GM12801 (cell line): ENCODE results near the gene TSPEAR.

Experiments
- TF ChIP-seq, protein P1 (sequence below): IDR thresholded peaks from one replicate; pipeline ENCODE4 v1.5.1; 2011; ENCODE audit warnings: control low read depth; ENCODE audit not compliant: insufficient read length; ENCODE audit errors: extremely low read depth

Gene TSPEAR

DNA sequence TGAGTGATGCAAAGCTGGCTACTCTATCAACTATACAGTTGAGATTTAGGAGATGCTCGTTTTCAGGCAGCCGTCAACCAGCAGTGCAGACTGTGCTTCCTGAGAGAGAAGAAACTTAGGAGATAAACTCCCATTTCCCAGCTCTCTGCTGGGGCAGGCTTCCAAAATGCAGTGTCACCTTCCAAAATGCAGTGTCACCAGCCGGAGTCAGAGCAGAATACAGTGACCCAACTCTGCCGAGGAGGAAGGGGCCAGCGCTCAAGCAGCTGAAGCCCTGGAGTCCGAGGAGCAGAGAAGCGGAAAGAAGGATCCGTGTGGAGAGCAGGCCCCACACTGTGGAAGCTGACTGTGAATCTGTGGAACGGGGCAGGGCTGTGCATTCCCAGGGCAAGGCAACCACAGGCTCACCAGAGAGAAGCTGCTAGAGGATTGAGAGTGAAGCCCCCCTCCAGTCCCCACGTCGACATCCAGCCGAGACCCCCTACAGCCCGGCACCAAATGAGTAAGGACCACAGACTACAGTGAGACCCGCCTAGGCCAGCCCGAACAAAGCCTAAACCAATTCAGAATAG, 28.7 kb downstream of the TSPEAR start:
- TF ChIP-seq, protein P1, sequence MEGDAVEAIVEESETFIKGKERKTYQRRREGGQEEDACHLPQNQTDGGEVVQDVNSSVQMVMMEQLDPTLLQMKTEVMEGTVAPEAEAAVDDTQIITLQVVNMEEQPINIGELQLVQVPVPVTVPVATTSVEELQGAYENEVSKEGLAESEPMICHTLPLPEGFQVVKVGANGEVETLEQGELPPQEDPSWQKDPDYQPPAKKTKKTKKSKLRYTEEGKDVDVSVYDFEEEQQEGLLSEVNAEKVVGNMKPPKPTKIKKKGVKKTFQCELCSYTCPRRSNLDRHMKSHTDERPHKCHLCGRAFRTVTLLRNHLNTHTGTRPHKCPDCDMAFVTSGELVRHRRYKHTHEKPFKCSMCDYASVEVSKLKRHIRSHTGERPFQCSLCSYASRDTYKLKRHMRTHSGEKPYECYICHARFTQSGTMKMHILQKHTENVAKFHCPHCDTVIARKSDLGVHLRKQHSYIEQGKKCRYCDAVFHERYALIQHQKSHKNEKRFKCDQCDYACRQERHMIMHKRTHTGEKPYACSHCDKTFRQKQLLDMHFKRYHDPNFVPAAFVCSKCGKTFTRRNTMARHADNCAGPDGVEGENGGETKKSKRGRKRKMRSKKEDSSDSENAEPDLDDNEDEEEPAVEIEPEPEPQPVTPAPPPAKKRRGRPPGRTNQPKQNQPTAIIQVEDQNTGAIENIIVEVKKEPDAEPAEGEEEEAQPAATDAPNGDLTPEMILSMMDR = no peak

DNA sequence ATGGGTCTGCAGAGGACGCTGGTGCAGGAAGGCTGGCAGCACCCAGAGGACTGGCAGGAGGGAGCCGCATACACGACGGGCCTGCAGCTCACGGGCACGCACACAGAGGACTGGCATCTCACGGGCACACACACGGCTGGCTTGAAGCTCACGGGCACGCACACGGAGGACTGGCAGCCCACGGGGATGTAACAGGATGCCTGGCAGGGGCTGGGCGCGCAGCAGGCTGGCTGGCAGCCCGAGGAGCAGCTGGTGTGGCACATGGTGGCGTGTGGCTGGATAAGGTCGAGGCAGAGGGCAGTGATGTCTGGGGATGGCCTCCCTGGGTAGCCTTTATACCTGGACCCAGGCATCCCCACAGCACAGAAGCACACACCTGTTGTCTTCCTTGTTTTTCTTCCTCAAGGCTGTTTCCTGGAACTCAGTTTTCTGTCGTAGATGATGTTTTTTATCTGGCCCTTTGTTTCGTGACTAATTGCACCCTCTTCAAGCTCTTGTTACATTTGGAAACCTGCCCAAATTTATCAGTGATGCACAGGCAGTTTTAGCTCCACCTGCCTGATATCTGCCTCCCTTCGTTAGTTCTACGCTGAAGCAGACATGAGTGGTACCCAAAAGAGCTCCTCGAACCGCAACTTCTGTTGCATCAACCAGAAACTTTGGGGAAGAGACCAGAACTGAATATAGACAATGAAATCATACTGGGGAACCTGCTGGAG, 29.4 kb downstream of the TSPEAR start, which contains the start of gene KRTAP12-1:
Gene KRTAP12-1 (minus strand): TSS at position 303 of the 719 bp plus-strand sequence. CDS start 40 bp downstream, at position 263.
- TF ChIP-seq, protein P1 = no peak

DNA sequence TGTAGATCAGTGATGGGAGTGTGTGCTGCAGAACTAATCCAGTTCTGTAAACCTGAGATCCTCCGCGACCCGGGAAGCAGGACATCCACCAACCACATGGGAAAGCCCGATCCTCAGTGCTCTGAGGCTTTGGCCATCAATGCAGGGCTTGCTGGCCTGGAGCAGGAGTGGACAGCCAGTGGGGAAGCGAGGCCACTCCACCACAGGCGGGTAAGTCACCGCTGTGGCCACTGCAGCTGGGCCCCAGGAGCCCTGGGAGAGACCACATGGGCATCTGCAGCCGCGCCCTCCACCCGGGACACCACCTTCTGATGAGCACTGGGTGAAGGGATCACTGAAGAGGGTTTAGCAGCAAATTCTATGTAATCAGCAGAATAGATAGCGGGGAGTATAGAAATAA, 30.2 kb downstream of the TSPEAR start:
- TF ChIP-seq, protein P1 = no peak

DNA sequence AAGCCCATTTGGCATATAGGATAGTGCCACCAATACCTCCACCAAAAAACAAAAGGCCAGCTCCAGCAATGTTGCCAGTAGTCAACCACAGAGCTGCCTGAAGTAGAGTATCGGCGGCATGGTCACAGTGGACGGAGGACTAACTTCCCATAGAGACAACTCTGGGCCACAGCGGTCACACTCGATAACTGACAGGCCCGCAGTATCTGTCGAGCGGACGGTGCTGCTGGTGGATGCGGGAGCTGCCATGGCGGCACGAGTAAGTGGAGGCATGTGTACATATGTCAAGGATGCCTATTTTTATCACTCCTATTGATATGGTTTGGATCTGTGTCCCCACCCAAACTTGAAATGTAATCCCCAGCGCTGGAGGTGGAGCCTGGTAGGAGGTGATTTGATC, 33.5 kb downstream of the TSPEAR start:
- TF ChIP-seq, protein P1 = no peak

DNA sequence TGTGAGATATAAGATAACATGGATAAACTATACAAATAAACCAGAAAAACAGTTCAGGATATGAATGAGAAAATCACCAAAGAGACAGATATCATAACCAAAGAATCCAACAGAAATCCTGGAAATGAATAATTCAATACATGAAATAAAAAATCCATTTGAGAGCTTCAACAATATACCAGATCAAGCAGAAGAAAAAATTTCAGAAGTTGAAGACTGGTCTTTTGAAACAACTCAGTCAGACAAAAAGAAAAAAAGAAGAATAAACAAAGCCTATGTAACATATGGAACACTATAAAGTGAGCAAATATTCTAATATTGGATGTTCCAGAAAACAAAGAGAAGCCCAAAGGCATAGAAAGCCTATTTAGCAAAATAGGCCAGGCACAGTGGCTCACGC, 39.5 kb downstream of the TSPEAR start:
- TF ChIP-seq, protein P1 = no peak

DNA sequence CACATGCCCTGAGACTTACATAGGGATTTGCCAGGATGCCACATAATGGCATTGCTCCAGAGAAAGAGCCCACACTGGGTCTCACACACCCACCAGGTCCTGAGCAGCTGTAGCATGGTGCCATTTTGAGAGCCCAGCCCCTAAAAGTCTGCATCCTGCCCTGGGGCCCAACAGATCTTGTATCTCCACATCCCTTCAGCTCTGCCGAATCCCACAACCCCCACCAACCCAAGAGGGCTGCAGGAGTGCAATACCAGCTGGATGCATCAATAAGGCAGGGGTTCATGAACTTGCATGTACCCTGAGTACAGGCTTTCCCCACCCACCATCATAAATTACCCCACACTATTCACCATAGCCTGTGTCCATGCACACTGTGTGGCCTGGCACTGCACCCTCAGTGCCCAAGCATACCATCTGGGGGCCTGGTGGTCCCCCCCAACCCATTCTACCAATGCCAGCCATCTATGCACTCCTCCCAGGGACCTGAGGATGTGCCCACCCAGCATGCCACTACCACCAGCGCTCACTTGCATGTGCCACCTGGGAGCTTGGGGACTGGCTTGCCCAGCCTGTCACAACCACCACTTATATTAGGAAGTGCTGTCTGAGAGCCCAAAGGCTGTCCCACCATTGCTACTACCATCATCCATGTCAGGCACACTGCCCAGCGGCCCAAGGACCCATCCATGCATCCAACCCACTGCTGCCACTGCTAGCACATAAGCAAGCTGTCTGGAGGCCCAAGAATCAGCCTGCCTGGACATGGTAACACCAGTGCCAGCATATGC, 40.5 kb downstream of the TSPEAR start:
- TF ChIP-seq, protein P1 = no peak

DNA sequence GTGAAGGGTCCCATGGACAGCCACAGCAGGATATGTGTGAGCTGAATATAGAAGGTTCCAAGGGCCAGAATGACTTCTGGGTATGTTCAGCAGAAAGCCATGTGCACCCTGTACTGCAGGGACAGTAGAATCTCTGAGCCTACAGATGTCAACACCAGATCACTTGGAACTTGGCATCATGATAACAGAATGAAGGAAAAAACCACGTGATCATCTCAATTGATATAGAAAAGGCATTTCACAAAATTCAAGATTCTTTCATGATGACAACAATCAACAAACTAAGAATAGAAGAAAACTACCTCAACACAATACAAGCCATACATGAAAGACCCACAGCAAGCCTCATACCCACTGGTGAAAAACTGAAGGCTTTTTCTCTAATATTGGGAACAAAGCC, 43.8 kb downstream of the TSPEAR start:
- TF ChIP-seq, protein P1 = no peak
